ENCODE results near the gene TTC7B. TPM values are rescaled to one million over a fixed set of nuclear protein-coding genes. Genes with fewer than 3 reads are reported as not detected.

TTC7B gene
- total RNA-seq, 1 experiment from 2014 or later = 70.6 TPM

DNA sequence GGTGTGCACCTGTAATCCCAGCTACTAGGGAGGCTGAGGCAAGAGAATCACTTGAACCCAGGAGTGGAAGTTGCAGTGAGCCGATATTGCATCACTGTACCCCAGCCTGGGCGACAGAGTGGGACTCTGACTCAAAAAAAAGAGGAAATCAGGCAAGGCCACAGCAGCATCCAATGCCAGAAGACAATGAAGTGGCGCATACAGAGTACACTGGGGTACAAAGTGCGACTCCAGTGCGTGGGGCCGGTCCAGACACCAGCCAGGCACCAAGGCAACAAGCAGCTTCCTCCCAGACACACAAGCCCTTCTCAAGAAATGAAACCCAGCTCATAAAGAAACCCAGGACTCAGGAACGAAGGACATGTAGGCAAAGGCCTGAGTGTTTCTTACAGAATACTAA lies 28.2 kb downstream of the TTC7B start:
- POLR2A ChIA-PET = no interaction called here
- no peaks in the 10 kb centered on the region for H3K9me2 ChIP-seq (ENCODE audit: insufficient read depth)
- no peaks in the 10 kb centered on the region for H3K9me3 ChIP-seq (ENCODE audit: control insufficient read depth in 1 of 2, insufficient read depth in 1 of 2, low read depth in 1 of 2, low read length in 2 of 2)
- H3K27ac ChIP-seq (ENCODE audit: low read depth, low read length) = no peak overlapping the region
- no peaks in the 10 kb centered on the region for H4K20me1 ChIP-seq (ENCODE audit: insufficient read depth)
- H3K79me2 ChIP-seq (ENCODE audit: insufficient read depth, low read length) = no peaks in the 10 kb centered on the region
- H3K9ac ChIP-seq (ENCODE audit: low read length) = no peak overlapping the region
- DNase-seq (ENCODE audit: low read depth, low spot score) (no peak), ATAC-seq (no peak)
- H3K27me3 ChIP-seq (ENCODE audit: insufficient read depth, low read length) = no peaks in the 10 kb centered on the region
- no peak overlapping the region for H2AFZ ChIP-seq (ENCODE audit: low read depth, low read length, poor library complexity, severe bottlenecking)
- H3K4me3 ChIP-seq (replicated peaks in 1 of 2; ENCODE audit: low read depth in 1 of 2, low read length in 2 of 2) = no peak overlapping the region
- BruUV-seq (replicated peaks) = no TSS peak
- no peak overlapping the region for H3K4me2 ChIP-seq (ENCODE audit: low read length)
- RAD21 ChIA-PET (ENCODE audit: low non-redundant PET in 1 of 2, low total read pairs in 2 of 2, uncharacterized antibody in 2 of 2, unreplicated experiment in 2 of 2) = no interaction called here
- intact Hi-C loops (cut with micrococcal nuclease) = no loop called here
- no peaks in the 10 kb centered on the region for H3K4me1 ChIP-seq (ENCODE audit: control insufficient read depth in 1 of 2, insufficient read depth in 2 of 2, low read length in 2 of 2)
- CTCF ChIA-PET = interaction anchor here (3.1 kb wide), 1 partner anchor 29 kb away, joined by 11 read pairs; no protein-coding TSS in a partner anchor
- H3K36me3 ChIP-seq (ENCODE audit: control insufficient read depth in 1 of 2, insufficient read depth in 2 of 2, low read length in 2 of 2) = no peaks in the 10 kb centered on the region; a peak in 1 of 4 replicates
- no peak for TF ChIP-seq SRF (IDR thresholded peaks at IDR 0.05; ENCODE audit: low read depth)
- no peak for TF ChIP-seq POLR2A (IDR thresholded peaks at IDR 0.05; ENCODE audit: borderline replicate concordance, extremely low read depth, insufficient read depth, insufficient read length)
- TF ChIP-seq, protein P1, sequence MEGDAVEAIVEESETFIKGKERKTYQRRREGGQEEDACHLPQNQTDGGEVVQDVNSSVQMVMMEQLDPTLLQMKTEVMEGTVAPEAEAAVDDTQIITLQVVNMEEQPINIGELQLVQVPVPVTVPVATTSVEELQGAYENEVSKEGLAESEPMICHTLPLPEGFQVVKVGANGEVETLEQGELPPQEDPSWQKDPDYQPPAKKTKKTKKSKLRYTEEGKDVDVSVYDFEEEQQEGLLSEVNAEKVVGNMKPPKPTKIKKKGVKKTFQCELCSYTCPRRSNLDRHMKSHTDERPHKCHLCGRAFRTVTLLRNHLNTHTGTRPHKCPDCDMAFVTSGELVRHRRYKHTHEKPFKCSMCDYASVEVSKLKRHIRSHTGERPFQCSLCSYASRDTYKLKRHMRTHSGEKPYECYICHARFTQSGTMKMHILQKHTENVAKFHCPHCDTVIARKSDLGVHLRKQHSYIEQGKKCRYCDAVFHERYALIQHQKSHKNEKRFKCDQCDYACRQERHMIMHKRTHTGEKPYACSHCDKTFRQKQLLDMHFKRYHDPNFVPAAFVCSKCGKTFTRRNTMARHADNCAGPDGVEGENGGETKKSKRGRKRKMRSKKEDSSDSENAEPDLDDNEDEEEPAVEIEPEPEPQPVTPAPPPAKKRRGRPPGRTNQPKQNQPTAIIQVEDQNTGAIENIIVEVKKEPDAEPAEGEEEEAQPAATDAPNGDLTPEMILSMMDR (IDR thresholded peaks at IDR 0.05 in 2 of 3, conservative IDR thresholded peaks at IDR 0.05 in 1 of 3; ENCODE audit: borderline replicate concordance in 1 of 3, insufficient read depth in 1 of 3, low read depth in 2 of 3, low read length in 2 of 3) = no peak
- no peak for TF ChIP-seq POLR2AphosphoS5 (IDR thresholded peaks at IDR 0.05; ENCODE audit: low read depth, low read length)
- TF ChIP-seq ZFX (IDR thresholded peaks at IDR 0.05) = no peak
- no peak for TF ChIP-seq ELF1 (IDR thresholded peaks at IDR 0.05; ENCODE audit: borderline replicate concordance, low read depth)
- TF ChIP-seq, protein P2, sequence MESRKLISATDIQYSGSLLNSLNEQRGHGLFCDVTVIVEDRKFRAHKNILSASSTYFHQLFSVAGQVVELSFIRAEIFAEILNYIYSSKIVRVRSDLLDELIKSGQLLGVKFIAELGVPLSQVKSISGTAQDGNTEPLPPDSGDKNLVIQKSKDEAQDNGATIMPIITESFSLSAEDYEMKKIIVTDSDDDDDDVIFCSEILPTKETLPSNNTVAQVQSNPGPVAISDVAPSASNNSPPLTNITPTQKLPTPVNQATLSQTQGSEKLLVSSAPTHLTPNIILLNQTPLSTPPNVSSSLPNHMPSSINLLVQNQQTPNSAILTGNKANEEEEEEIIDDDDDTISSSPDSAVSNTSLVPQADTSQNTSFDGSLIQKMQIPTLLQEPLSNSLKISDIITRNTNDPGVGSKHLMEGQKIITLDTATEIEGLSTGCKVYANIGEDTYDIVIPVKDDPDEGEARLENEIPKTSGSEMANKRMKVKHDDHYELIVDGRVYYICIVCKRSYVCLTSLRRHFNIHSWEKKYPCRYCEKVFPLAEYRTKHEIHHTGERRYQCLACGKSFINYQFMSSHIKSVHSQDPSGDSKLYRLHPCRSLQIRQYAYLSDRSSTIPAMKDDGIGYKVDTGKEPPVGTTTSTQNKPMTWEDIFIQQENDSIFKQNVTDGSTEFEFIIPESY (IDR thresholded peaks at IDR 0.05; ENCODE audit: extremely low read depth, insufficient replicate concordance, low read length) = no peak
- no peak for TF ChIP-seq JUND (IDR thresholded peaks at IDR 0.05)
- TF ChIP-seq EZH2 (IDR thresholded peaks at IDR 0.05) = no peak
- TF ChIP-seq RAD21 (IDR thresholded peaks at IDR 0.05; ENCODE audit: low read depth) = no peak
- no peak for TF ChIP-seq CEBPB (IDR thresholded peaks at IDR 0.05; ENCODE audit: low read depth)
- no peak for TF ChIP-seq EZH2phosphoT487 (IDR thresholded peaks at IDR 0.05; ENCODE audit: borderline replicate concordance)
- TF ChIP-seq, protein P3, sequence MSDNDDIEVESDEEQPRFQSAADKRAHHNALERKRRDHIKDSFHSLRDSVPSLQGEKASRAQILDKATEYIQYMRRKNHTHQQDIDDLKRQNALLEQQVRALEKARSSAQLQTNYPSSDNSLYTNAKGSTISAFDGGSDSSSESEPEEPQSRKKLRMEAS (IDR thresholded peaks at IDR 0.05) = no peak
- TF ChIP-seq, protein P4, sequence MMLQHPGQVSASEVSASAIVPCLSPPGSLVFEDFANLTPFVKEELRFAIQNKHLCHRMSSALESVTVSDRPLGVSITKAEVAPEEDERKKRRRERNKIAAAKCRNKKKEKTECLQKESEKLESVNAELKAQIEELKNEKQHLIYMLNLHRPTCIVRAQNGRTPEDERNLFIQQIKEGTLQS (IDR thresholded peaks at IDR 0.05) = no peak
- TF ChIP-seq ZNF274 (IDR thresholded peaks at IDR 0.05; ENCODE audit: low read depth, low read length) = no peak
- no peak for TF ChIP-seq SP1 (IDR thresholded peaks at IDR 0.05; ENCODE audit: low read depth)
- no peak for TF ChIP-seq EGR1 (IDR thresholded peaks at IDR 0.05; ENCODE audit: low read depth)
- TF ChIP-seq SIN3A (IDR thresholded peaks at IDR 0.05; ENCODE audit: low read depth) = no peak
- TF ChIP-seq TCF7L2 (IDR thresholded peaks at IDR 0.05; ENCODE audit: borderline replicate concordance, extremely low read depth, insufficient read depth, insufficient read length) = no peak
